HG03460 (cell line): ENCODE measurements around the gene MYH9.

Experiments used
- ATAC-seq: cut with Tn5 transposase; IDR thresholded peaks from one replicate; pipeline ENCODE4 v1.9.1; 2021; ENCODE audit not compliant: unreplicated experiment

Gene MYH9

DNA sequence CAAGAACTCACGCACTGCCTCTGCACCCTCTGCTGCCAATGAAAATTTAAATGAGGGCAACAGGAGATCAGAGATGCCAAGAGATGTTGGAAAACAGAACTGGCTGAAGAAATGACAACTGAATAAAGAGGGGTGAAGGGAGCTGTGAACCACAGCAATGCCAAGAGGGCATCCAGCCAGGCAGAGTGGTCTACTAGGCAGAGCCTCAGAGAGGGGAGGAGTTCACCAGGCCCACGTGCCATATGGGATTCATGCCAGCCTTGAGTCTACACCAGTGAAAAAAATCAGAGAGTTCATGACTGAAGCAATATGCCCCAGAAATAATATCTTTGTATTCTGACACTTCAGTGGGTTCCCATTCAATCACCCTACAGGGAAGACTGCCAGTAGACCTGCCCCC lies 152.8 kb downstream of the MYH9 start:
- ATAC-seq: no peak

- no peak for ATAC-seq
Observed at GRCh38 chr22:36234213-36234612, 153.6 kb downstream of the MYH9 start.

DNA sequence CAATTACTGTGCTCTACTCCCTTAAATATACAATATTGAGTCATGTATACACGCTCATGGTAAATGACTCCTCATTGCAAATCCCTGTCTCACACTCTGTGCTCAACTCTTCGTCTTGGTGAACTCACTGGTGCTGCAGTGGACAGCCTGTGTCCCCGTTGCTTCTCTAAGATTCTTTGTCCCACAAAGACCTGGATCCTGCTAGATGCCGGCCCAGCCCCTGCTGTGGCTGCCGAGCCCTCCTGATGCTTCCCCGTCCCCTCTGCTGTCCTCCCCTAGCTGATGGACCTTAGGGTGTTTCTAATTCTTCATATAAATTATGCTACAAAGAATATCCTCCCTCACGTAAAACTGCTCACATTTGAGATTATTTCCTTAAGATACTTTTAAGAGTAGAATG lies 154.0 kb downstream of the MYH9 start:
- no peak for ATAC-seq

- ATAC-seq: no peak
Observed at GRCh38 chr22:36232715-36233401, 154.9 kb downstream of the MYH9 start.
